Activated CD4-positive, CD25-positive, alpha-beta regulatory T cell treated with anti-CD3 and anti-CD28 coated beads, Interleukin-2, amount 50 U/mL, for 24 hours (primary cell): ENCODE results near the gene CEBPA.
A peak's percentile ranks its signal among the peaks of the same experiment; 100 is the strongest.

Experiments
- ATAC-seq, 2 donors: fragments of 150-1000 bp; cut with Tn5 transposase; one replicate each; pipeline ENCODE4 v1.10.0; 2021; ENCODE audit warnings: mild to moderate bottlenecking in 1 of 2, moderate library complexity in 1 of 2

CEBPA gene

GRCh38 chr19:33302175-33302973, at the start of gene CEBPA:
CEBPA (minus strand) TSS chr19:33302534; CDS start chr19:33302414, 120 bp downstream.
- ATAC-seq = peak; percentile 92 to 93

GRCh38 chr19:33350538-33351309, 48.4 kb upstream of the CEBPA start:
- no peak for ATAC-seq

- ATAC-seq = no peak
Measured at GRCh38 chr19:33349319-33350289, 47.3 kb upstream of the CEBPA start.

DNA sequence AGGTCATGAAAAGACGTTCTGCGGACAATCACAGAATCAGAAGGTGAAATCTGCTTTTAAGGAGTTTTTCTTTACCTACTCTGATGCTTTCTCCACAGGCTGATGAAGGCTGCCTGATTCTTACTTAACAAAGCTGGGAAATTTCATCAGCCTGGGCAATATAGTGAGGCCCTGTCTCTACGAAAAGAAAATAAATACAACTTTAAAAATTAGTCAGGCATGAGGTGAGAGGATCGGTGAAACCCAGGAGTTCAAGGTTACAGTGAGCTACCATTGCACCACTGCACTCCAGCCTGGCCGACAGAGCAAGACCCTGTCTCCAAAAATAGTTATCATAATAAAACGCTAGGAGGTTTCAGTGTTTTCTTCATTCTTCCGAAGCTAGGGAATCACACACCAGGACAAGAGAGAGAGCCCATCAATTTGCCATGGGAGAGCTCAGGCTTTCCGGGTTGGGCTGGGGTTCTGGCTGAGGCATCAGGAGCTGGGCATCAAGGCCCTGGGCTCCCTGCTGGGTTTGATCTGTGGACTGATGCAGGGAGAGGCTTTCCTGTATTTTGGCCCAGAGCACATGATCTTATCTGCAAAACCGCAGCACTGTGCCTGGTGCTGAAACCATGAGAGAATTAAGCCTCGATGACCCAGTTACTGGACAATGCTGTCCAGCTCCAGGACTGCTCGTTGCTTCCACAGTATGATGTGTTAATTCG, 46.1 kb upstream of the CEBPA start:
- no peak for ATAC-seq

DNA sequence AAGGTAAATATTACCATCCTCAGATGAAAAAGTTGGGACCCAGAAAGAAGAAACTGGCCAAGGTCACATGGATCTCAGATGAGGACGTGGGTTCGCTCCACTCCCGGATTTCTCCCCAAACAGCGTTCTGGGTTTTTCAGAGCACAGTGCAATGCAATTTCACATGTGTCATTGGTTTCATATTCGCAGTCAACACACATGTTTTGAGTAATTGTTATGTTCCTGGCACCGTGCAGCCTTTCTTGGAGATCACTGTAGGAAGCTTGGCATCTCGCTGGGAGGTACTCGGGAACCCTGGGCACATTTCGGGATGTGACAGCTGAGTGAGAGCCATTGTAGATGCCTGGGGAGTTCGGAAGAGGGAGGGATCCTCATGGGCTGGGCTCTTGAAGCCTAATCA, 45.0 kb upstream of the CEBPA start:
- no peak for ATAC-seq

DNA sequence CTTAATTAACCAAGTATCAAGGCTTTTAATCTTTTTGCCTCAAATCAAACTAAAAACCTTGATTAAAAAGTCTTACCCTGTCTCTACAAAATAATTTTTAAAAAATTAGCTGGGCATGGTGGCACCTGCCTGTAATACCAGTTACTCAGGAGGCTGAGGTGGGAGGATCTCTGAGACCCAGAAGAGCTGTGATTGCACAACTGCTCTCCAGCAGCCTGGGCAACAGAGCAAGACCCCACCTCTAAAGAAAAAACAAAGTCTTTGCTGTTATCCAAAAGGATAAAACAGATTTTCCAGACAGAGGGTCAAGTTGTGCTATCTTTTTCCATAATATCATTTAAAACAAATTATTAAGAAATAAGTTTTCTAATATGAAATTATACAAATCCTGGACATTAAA, 44.3 kb upstream of the CEBPA start:
- ATAC-seq = no peak

DNA sequence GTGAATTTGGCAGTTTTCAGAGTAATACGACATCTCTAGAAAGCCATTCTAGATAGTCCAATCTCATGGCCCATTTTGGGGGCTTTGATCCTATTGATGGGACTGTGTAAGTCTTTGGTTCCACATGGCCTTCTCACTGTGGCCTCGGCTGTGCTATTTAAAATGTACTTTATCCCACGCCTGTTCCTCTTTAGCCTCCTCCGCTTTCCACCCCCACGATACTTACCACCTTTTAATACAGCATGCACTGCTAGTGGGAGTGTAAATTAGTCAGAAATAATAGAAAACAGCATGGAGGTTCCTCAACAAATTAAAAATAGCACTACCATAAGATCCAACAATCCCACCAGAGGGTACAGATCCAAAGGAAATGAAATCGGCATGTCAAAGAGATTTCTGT, 42.8 kb upstream of the CEBPA start:
- no peak for ATAC-seq

- ATAC-seq = no peak
Measured at GRCh38 chr19:33344573-33344925, 42.2 kb upstream of the CEBPA start.

GRCh38 chr19:33343859-33344572, 41.7 kb upstream of the CEBPA start:
- ATAC-seq = no peak

DNA sequence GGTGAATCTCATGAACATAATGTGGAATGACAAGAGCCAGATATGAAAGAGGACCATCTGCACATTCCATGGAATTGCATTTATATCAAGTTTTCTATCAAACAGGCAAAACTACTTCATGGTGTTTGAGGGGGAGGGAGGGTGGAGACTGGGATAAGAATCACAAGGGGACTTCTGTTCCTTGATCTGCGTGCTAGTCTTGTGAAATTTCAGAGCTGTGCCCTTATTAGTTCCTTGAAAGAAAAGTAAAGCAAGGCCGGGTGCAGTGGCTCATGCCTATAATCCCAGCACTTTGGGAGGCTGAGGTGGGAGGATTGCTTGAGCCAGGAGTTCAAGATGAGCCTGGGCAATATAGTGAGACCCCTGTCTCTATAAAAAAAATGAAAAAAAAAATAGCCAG, 41.0 kb upstream of the CEBPA start:
- ATAC-seq = no peak

DNA sequence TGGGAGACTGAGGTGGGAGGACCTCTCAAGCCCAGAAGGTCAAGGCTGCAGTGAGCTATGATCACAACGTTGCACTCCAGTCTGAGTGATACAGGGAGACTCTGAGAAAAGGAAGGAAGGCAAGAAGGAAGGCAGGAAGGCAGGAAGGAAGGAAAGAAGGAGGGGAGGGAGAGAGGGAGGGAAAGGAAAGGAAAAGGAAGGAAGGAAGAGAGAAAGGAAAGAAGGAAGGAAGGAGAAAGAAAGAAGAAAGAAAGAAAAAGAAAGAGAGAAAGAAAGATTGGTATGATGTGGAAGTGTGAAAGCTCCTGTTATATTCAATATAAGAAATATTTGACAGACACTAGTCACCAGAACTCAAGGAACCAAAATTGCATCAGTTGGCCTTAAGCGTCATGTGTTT, 38.7 kb upstream of the CEBPA start:
- ATAC-seq = no peak

GRCh38 chr19:33339016-33339984, 37.0 kb upstream of the CEBPA start:
- ATAC-seq = no peak

- ATAC-seq = no peak
Measured at GRCh38 chr19:33335446-33335845, 33.1 kb upstream of the CEBPA start.

GRCh38 chr19:33334271-33334670, 31.9 kb upstream of the CEBPA start:
- no peak for ATAC-seq

DNA sequence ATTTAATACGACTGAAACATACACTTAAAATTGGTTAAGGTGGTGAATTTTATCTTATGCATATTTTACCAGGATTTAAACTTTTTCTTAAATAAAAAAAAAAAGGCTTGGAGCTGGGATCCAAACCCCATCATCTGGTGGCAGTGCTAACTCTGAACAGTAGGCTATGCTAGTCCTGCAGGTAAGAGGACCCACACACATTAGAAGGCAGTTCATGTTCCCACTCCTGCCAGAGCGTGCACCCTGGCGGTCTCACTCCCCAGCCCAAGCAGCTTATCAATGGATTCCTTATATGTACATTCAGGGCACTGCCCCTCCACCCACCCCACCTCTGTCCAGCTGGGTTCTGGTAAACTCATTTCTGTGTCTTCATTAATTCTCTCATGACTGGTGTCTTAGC, 31.3 kb upstream of the CEBPA start:
- ATAC-seq = no peak

GRCh38 chr19:33333151-33333550, 30.8 kb upstream of the CEBPA start:
- ATAC-seq = no peak

DNA sequence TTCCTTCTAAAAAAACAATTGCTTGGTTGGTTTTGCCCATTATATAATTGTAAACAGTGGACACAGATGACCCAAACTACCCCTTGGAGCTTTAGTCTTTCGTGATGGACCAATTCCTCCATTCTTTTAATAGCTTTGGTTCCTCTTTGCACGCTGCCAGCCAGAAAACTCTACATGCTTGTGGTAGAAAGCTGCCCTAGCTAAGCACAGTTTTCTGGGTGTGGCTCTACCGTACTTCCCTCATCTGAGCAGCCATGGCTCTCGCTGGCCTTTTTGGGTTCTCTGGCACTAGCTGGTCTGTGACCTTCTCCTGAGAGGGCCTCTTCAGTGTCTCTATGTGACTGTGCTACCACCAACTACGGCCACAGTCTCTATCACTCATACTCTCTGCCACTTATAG, 29.9 kb upstream of the CEBPA start:
- no peak for ATAC-seq

- ATAC-seq = no peak
Measured at GRCh38 chr19:33329736-33330135, 27.4 kb upstream of the CEBPA start.

DNA sequence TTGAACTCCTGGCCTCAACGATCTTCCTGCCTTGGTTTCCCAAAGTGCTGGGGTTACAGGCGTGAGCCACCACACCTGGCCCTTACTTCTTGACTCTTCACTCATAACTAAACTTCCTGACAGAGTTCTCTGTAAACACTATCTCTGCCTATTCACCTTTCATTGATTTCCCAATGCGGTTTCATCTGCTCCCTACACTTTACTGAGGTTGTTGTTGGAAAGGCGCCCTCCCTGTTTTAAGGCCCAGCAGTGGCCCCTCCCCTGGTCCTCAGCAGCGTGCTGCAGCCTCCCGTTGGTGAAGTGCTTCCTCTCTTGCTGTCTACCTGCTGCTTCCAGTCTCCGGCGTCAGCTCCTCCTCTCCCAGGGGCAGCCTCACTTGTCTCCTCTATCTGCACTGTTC, 26.7 kb upstream of the CEBPA start:
- ATAC-seq = no peak

DNA sequence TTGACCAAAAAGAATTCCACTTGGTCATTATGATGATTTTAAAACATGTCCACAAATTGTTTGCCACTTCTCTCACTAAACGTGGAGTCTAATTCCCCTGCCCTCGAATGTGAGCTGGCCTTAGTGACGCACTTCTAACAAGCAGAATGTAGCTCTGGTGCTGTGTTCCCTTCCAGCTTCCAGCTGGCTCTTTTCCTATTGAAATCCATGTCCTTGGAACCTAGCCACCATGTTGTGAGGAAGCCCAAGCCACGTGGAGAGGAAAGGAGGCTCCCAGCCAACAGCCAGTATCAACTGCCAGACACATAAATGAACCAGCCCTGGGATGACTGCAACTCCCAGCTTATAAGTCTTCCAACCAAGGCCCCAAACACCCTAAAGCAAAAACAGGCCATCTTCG, 23.6 kb upstream of the CEBPA start:
- no peak for ATAC-seq

- no peak for ATAC-seq
Measured at GRCh38 chr19:33324628-33325027, 22.3 kb upstream of the CEBPA start.
